Measurements from ENCODE around the gene PTPN14. TPM values are rescaled to one million over a fixed set of nuclear protein-coding genes. Genes with fewer than 3 reads are reported as not detected.

Gene PTPN14
- total RNA-seq, 2 donors from 2014 or later, result 9.8 to 11.8 TPM

DNA sequence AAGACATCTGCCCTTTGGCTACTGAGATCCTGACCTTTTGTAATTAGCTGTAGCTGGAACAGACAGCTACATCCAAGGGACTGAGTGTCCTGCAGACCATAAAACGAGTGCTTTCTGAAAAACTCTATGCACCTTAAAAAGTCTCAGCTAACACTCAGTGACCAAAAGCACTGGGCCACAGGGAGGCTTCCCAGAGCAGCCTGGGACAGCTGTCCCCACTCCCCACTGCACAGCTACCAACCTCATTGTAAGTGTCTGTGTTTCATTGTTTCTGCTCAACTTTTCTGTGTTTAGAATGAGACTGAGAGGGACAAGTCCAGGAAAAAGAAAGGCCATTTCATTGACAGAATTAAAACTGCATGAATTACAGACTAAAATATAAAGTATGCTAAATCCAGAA lies 189.8 kb downstream of the PTPN14 start:
- no peak overlapping the region for H3K4me3 ChIP-seq
- DNase-seq, result no peak
- H3K27ac ChIP-seq, result no peak overlapping the region
- H3K9me3 ChIP-seq, result no peaks in the 10 kb centered on the region
- H3K9ac ChIP-seq (ENCODE audit: low read depth in 2 of 2, low read length in 2 of 2), result no peak overlapping the region
- intact Hi-C loops (cut with DNase I), result no loop called here
- H3K36me3 ChIP-seq, result no peaks in the 10 kb centered on the region
- TF ChIP-seq, protein P1, sequence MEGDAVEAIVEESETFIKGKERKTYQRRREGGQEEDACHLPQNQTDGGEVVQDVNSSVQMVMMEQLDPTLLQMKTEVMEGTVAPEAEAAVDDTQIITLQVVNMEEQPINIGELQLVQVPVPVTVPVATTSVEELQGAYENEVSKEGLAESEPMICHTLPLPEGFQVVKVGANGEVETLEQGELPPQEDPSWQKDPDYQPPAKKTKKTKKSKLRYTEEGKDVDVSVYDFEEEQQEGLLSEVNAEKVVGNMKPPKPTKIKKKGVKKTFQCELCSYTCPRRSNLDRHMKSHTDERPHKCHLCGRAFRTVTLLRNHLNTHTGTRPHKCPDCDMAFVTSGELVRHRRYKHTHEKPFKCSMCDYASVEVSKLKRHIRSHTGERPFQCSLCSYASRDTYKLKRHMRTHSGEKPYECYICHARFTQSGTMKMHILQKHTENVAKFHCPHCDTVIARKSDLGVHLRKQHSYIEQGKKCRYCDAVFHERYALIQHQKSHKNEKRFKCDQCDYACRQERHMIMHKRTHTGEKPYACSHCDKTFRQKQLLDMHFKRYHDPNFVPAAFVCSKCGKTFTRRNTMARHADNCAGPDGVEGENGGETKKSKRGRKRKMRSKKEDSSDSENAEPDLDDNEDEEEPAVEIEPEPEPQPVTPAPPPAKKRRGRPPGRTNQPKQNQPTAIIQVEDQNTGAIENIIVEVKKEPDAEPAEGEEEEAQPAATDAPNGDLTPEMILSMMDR (IDR thresholded peaks at IDR 0.05), result no peak
- no peaks in the 10 kb centered on the region for H3K27me3 ChIP-seq
- no peaks in the 10 kb centered on the region for H3K4me1 ChIP-seq

DNA sequence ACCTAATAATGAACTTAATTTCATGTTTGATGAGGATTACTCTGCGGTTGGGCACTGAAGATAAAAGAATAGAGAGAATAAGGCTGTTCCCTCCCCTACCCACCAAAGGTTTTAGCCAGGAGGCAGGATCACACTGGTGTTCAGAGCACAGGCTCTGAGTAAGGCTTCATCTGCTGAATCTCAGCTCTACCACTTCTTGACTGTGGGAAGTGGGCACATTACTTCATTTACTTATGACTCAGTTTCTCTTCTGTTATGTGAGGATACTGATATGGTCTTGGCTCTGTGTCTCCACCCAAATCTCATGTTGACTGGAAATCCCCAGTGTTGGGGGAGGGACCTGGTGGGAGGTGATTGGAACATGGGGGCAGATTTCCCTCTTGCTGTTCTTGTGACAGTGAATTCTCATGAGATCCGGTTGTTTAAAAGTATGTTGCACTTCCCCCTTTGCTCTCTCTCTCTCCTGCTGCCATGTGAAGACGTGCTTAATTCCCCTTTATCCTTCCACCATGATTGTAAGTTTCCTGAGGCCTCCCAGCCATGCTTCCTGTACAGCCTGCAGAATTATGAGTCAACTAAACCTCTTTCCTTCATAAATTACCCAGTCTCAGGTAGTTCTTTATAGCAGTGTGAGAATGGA lies 190.8 kb downstream of the PTPN14 start:
- no peaks in the 10 kb centered on the region for H3K4me1 ChIP-seq
- no peaks in the 10 kb centered on the region for H3K9me3 ChIP-seq
- H3K36me3 ChIP-seq, result no peaks in the 10 kb centered on the region
- intact Hi-C loops (cut with DNase I), result no loop called here
- H3K9ac ChIP-seq (ENCODE audit: low read depth in 2 of 2, low read length in 2 of 2), result no peak overlapping the region
- H3K27ac ChIP-seq, result no peak overlapping the region
- no peaks in the 10 kb centered on the region for H3K27me3 ChIP-seq
- TF ChIP-seq, protein P1 (IDR thresholded peaks at IDR 0.05), result no peak
- DNase-seq, result no peak
- no peak overlapping the region for H3K4me3 ChIP-seq

DNA sequence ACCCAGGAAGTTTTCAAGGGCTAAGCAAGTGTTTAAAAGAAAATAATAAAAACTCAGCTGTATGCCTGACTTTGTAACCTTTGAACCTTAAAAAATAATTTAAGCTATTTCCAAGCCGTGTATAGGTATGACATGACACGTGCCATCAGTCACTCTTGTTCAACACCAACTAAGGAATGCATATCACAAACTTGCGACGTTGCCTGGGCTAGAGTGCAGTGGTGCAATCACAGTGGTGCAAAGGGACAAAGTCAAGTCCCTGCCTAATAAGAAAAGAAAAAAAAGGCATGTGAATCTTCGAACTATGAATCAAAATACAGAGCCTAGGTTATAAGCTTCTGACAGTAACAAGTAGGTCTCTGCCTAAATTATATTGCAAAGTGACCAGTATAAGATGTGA lies 191.3 kb downstream of the PTPN14 start:
- intact Hi-C loops (cut with DNase I), result no loop called here
- no peak for DNase-seq
- Histone ChIP-seq H3K4me3 (no peak overlapping the region), H3K9ac (ENCODE audit: low read depth in 2 of 2, low read length in 2 of 2) (no peak overlapping the region), H3K27me3 (no peaks in the 10 kb centered on the region), H3K4me1 (no peaks in the 10 kb centered on the region), H3K36me3 (no peaks in the 10 kb centered on the region), H3K27ac (no peak overlapping the region), H3K9me3 (no peaks in the 10 kb centered on the region)
- TF ChIP-seq, protein P1 (IDR thresholded peaks at IDR 0.05), result no peak

DNA sequence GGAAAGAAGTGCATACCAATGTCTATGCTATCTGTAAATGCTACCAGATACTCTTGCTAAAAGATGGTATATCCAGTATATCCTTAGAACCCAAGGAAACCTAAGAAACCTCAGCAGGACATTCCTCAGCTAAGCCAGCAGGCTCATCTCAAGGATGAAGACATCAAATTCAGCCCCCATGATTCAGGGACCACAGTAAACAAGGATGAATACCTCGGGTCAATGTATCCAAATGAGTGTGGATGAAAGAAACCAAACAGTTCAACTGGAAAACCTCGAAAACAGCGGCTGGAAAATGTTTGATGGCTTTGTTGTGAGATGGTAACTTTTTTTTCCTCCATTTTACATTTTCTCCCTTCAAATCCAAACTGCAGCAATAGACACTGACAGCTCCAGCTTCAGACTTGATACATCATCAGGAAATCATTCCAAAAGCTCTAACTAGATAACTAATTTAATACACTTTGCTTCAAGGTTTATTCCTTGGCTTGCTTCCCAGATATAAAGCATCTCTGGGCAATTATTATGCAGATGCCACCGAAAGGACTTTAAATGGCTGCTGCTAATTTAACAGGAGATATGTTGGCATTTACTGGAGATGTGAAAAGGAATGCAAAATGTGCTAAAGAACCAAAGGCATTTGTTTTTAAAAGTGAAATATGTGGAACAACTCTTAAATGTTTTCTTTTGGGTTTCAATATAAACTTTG lies 196.8 kb downstream of the PTPN14 start:
- TF ChIP-seq, protein P1 (IDR thresholded peaks at IDR 0.05), result no peak
- DNase-seq, result no peak
- Histone ChIP-seq H3K36me3 (no peaks in the 10 kb centered on the region), H3K9me3 (no peaks in the 10 kb centered on the region), H3K27ac (no peak overlapping the region), H3K4me3 (no peak overlapping the region), H3K27me3 (no peaks in the 10 kb centered on the region), H3K4me1 (no peaks in the 10 kb centered on the region), H3K9ac (ENCODE audit: low read depth in 2 of 2, low read length in 2 of 2) (no peak overlapping the region)
- intact Hi-C loops (cut with DNase I), result no loop called here

DNA sequence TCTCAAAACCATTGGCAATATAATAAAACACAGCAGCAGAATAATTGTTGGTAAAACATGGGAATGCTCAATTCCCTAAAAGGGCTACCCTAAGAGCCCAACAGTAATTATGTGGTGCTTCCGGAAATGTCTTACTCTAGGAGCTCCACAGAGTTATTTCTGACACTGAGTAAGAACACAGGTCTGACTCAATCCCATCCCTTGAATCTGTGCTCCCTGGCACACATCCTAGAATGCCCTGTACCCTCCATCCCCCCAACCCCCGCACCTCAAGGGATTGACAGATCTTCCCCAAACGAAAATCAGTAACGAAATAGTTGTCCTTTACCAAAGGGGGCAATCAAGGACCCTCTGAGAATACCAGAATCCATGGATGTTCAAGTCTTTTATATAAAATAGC lies 198.6 kb downstream of the PTPN14 start:
- Histone ChIP-seq H3K9me3 (no peaks in the 10 kb centered on the region), H3K27ac (no peak overlapping the region), H3K9ac (ENCODE audit: low read depth in 2 of 2, low read length in 2 of 2) (no peak overlapping the region), H3K4me3 (no peak overlapping the region), H3K36me3 (no peaks in the 10 kb centered on the region), H3K27me3 (no peaks in the 10 kb centered on the region), H3K4me1 (no peaks in the 10 kb centered on the region)
- DNase-seq, result no peak
- intact Hi-C loops (cut with DNase I), result no loop called here
- TF ChIP-seq, protein P1 (IDR thresholded peaks at IDR 0.05), result no peak
